Body of pancreas (tissue), 4 donors: ENCODE data around the gene CHMP4A. TPM values are rescaled to one million over a fixed set of nuclear protein-coding genes. Genes with fewer than 3 reads are reported as not detected.

ENCODE experiments used
- ATAC-seq: fragments of 150-250 bp; one replicate; pipeline ENCODE4 v1.9.1; 2016
- DNase-seq, 4 donors: peaks; one replicate each; pipeline ENCODE4 v3.0.0-alpha.2; 2019
- H3K27ac ChIP-seq, 4 donors: fragments of 200-600 bp; sonication (generic); 1 replicate in 3 of 4; 2 replicates in 1 of 4; pipeline versions ENCODE4 v1.5.1 to v1.6.1; 2016 to 2019; ENCODE audit warnings: mild to moderate bottlenecking in 1 of 4, mixed read lengths in 1 of 4, moderate library complexity in 1 of 4
- H3K27me3 ChIP-seq, 2 donors: fragments of 200-600 bp; sonication (generic); one replicate each; pipeline ENCODE4 v1.6.0; 2016; ENCODE audit warnings: mild to moderate bottlenecking in 1 of 2
- H3K36me3 ChIP-seq, 2 donors: fragments of 200-600 bp; sonication (generic); replicated peaks in 1 of 2; 2 replicates each; pipeline ENCODE4 v1.5.1; 2016; ENCODE audit warnings: low read depth in 2 of 2; ENCODE audit not compliant: insufficient read depth in 1 of 2
- H3K4me1 ChIP-seq: fragments of 200-600 bp; sonication (generic); one replicate; pipeline ENCODE4 v1.6.0; 2016
- H3K4me3 ChIP-seq, 2 donors: fragments of 200-600 bp; sonication (generic); 1 replicate in 1 of 2; 2 replicates in 1 of 2; pipeline ENCODE4 v1.5.1; 2016 to 2019
- H3K9me3 ChIP-seq, 3 donors: fragments of 200-600 bp; sonication (generic); 1 replicate in 2 of 3; 2 replicates in 1 of 3; pipeline ENCODE4 v1.5.1; 2016
- CTCF ChIP-seq, 7 experiments: fragments of 450-650 bp in 4 of 7; fragments of 200-600 bp in 3 of 7; sonication (generic) in 3 of 7; IDR thresholded peaks; one replicate each; pipeline ENCODE4 v1.5.1; 2016 to 2019; ENCODE audit warnings: antibody characterized with exemption in 7 of 7
- POLR2A ChIP-seq, 3 donors: fragments of 450-650 bp; IDR thresholded peaks; one replicate each; pipeline ENCODE4 v1.6.1; 2016; ENCODE audit warnings: antibody characterized with exemption in 3 of 3, mild to moderate bottlenecking in 2 of 3
- WGBS, 2 donors: methylation state at CpG; one replicate each; pipeline ENCODE4 v1.1.5; 2017; 5-methylcytosine and 5-hydroxymethylcytosine counted together
- intact Hi-C: fragments of 100-400 bp; cut with DNase I; formaldehyde crosslinking; loops from one replicate; pipeline ENCODE4 v1.15.1; 2023
- total RNA-seq, 2 donors: library from RNA; depleted of rRNA; stranded (reverse); fragments of >200 nt; gene quantifications; one replicate each; pipeline ENCODE4 v1.1.0, GENCODE V29; 2016

CHMP4A gene
- total RNA-seq, 2 donors from 2014 or later = 28.5 to 32.0 TPM

GRCh38 chr14:24260026-24260779 is 46.9 kb upstream of the CHMP4A start:
- peak; percentile 70 for ATAC-seq

DNA sequence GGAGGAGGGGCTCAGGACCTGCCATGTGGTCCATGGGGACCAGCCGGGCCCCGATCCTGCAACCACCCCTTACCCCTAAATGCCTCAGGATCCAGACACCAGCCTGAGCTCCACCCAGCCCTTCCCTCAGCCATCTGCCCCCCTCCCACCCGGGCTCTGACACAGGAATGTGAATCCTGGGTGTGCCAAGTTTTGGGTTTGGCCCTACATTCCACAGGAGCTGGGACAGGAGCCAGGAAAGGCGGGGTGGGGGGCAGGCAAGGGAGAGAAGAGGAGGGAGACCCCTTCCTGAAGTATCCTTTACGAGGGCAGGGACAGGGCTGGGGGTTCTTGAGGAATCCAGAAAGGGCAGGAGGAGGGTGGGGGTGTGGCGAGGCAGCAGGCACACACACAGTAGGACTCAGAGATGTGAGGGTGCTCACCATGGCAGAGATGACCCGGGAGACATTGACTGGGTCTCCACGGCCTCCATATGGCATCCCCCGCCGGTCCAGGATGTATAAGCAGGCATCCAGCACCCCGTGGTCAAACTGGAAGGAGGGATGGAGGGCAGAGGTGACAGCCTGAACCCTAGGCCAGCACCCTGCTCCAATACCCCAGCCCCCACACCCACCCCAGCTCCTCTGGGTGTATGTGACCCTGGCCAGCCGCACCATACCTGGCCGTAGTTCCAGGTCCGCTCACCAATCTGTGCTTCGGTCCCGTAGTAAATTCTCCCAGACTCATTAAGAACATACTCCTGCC is 46.2 kb upstream of the CHMP4A start:
- H3K27me3 ChIP-seq = no peaks in the 10 kb centered on the region
- intact Hi-C loops = no loop called here
- H3K36me3 ChIP-seq = peaks cover 0 to 2% of the 10 kb centered on the region in 2 donors
- TF ChIP-seq CTCF (IDR thresholded peaks at IDR 0.05) = no peak
- TF ChIP-seq POLR2A (IDR thresholded peaks at IDR 0.05) = peak in 2 of 3 donors; percentile 18 to 34
- ATAC-seq (peak; percentile 77), DNase-seq (peak; percentile 53 to 82 (median 70))
- H3K9me3 ChIP-seq = no peaks in the 10 kb centered on the region
- no peak overlapping the region for H3K4me3 ChIP-seq
- WGBS, 2 donors = 64 to 77% methylated on average over 16 of the region's 16 CpGs
- peak overlapping the region; percentile 62 to 89 (median 78) for H3K27ac ChIP-seq
- peaks cover 15% of the 10 kb centered on the region for H3K4me1 ChIP-seq

More at GRCh38 chr14:24260026-24260779, 46.9 kb upstream of the CHMP4A start:
- 70 to 76% methylated on average over 13 to 16 of the region's 16 CpGs for WGBS, 2 donors
- Histone ChIP-seq H3K4me3 (no peak overlapping the region), H3K9me3 (no peaks in the 10 kb centered on the region), H3K27ac (peak overlapping the region; percentile 62 to 89 (median 78)), H3K36me3 (no peaks in the 10 kb centered on the region), H3K4me1 (peaks cover 15% of the 10 kb centered on the region), H3K27me3 (no peaks in the 10 kb centered on the region)
- intact Hi-C loops = no loop called here
- TF ChIP-seq CTCF (IDR thresholded peaks at IDR 0.05) = no peak
- TF ChIP-seq POLR2A (IDR thresholded peaks at IDR 0.05) = no peak
- peak; percentile 37 to 71 (median 56) for DNase-seq

DNA sequence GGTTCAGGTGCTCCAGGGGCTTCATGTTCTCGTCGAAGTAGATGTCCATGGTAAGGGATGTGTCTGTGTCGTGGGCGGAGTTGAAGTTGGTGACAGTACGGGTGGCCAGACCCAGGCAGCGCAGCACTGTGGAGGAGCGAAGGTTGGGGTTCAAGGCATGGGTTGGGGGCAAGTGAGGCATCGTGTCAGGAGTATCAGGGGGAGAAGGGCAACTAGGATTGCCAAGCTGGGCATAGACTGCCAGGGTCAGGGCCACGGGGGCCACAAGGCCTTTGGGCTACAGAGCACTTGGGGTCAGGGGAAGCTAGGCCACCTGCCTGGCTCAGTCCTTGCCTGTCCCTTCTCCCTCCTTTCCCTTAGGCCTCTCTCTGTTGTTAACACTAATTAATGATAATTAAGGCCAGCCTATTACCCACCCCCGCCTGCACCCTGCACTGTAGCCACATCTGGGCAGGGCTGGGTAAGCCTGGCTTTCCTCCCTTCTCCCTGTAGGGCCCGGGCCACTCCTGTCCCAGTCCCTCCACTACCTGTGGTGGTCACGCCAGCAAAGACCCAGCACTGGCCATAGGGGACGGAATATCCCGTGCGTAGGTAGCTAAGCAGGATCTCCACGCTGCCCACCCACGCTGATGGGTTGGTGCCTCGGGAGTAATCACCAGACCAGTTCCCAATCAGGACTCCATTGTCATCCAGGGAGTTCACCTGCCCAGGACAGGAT is 45.4 kb upstream of the CHMP4A start:
- intact Hi-C loops = no loop called here
- ATAC-seq = no peak

DNA sequence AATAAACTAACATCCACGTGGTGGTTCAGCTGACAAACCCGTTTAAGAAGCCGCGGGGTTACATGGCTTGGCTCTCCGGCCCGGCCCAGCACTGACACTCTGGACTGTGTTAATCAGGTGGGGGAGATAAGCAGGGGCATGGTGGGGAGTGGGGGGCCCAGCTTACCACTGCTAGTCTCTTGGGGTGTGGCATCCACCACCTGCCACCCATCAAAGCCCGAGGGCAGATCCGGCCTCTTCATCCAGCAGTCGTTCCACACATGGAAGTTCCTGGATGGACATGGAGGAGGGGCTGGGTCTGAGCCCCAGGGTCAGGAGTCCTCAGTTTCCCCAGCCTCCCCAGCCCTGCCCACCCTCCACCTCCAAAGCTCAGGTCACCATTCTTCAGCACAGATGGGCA is 44.8 kb upstream of the CHMP4A start:
- H3K4me1 ChIP-seq = peaks cover 15% of the 10 kb centered on the region
- no peak overlapping the region for H3K4me3 ChIP-seq
- H3K27me3 ChIP-seq = no peaks in the 10 kb centered on the region
- H3K9me3 ChIP-seq = no peaks in the 10 kb centered on the region
- no peak for DNase-seq
- intact Hi-C loops = no loop called here
- H3K36me3 ChIP-seq = peaks cover 0 to 2% of the 10 kb centered on the region in 2 donors
- 77 to 88% methylated on average over 9 of the region's 9 CpGs for WGBS, 2 donors
- peak overlapping the region in 1 of 4 donors; percentile 89 for H3K27ac ChIP-seq
- ATAC-seq = no peak
- TF ChIP-seq CTCF (IDR thresholded peaks at IDR 0.05) (no peak), POLR2A (IDR thresholded peaks at IDR 0.05) (no peak)

More for the DNA sequence above, 45.4 kb upstream of the CHMP4A start:
- no peaks in the 10 kb centered on the region for H3K27me3 ChIP-seq
- peaks cover 15% of the 10 kb centered on the region for H3K4me1 ChIP-seq
- no peaks in the 10 kb centered on the region for H3K9me3 ChIP-seq
- H3K27ac ChIP-seq = peak overlapping the region; percentile 62 to 89 (median 78)
- WGBS, 2 donors = 77 to 82% methylated on average over 13 to 18 of the region's 18 CpGs
- no peak for DNase-seq
- no peak for TF ChIP-seq POLR2A (IDR thresholded peaks at IDR 0.05)
- TF ChIP-seq CTCF (IDR thresholded peaks at IDR 0.05) = no peak
- no peak overlapping the region for H3K4me3 ChIP-seq
- peaks cover 0 to 2% of the 10 kb centered on the region in 2 donors for H3K36me3 ChIP-seq
